ENCODE data around the gene CNOT2. TPM values are rescaled to one million over a fixed set of nuclear protein-coding genes. Genes with fewer than 3 reads are reported as not detected.

The CNOT2 gene
- total RNA-seq, 4 donors from 2014 or later, result 36.8 to 204 (median 139) TPM

DNA sequence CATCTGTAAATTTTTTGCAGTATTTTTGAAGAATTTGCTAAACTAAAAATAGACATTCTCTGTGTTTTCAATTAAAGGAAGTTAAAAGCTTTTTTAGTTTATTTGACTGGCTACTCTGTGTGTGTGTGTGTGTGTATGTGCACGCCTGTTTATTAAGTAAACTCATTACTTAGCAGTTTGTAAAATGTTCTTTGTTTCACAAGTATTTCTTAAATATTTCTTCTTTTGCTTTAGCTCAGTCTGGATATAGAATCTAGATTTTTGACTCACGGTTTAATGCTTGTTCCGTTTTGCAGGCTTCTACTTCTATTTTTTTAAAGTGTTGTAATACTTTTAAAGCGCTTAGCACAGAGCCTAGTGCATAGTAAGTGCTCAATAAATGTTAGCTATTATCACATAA, 76.4 kb downstream of the CNOT2 start:
- DNase-seq, result no peak
- no peak overlapping the region for H3K27ac ChIP-seq
- no peaks in the 10 kb centered on the region for H3K27me3 ChIP-seq
- H3K4me3 ChIP-seq, result no peak overlapping the region
- no peak for TF ChIP-seq POLR2AphosphoS5 (IDR thresholded peaks at IDR 0.05)
- no peak for TF ChIP-seq EP300 (IDR thresholded peaks at IDR 0.05; ENCODE audit: low read depth)
- TF ChIP-seq, protein P1, sequence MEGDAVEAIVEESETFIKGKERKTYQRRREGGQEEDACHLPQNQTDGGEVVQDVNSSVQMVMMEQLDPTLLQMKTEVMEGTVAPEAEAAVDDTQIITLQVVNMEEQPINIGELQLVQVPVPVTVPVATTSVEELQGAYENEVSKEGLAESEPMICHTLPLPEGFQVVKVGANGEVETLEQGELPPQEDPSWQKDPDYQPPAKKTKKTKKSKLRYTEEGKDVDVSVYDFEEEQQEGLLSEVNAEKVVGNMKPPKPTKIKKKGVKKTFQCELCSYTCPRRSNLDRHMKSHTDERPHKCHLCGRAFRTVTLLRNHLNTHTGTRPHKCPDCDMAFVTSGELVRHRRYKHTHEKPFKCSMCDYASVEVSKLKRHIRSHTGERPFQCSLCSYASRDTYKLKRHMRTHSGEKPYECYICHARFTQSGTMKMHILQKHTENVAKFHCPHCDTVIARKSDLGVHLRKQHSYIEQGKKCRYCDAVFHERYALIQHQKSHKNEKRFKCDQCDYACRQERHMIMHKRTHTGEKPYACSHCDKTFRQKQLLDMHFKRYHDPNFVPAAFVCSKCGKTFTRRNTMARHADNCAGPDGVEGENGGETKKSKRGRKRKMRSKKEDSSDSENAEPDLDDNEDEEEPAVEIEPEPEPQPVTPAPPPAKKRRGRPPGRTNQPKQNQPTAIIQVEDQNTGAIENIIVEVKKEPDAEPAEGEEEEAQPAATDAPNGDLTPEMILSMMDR (IDR thresholded peaks at IDR 0.05), result no peak
- no peak for TF ChIP-seq POLR2A (IDR thresholded peaks at IDR 0.05)
- WGBS, 2 donors (ENCODE audit: low coverage in 1 of 2), result 81 to 90% methylated on average over 4 of the region's 4 CpGs
- intact Hi-C loops (cut with DNase I; ENCODE audit: low total_unique reads) (no loop called here), in situ Hi-C loops (cut with MboI; ENCODE audit: low pct_ligation_motif_present in 1 of 4, low pct_unique_long_range_greater_than_20kb in 1 of 4, low sequenced_read_pairs in 3 of 4) (no loop called here)
- no peaks in the 10 kb centered on the region for H3K4me1 ChIP-seq
- peaks cover 0 to 5% (median 2%) of the 10 kb centered on the region in 4 donors for H3K36me3 ChIP-seq
- no peaks in the 10 kb centered on the region for H3K9me3 ChIP-seq

DNA sequence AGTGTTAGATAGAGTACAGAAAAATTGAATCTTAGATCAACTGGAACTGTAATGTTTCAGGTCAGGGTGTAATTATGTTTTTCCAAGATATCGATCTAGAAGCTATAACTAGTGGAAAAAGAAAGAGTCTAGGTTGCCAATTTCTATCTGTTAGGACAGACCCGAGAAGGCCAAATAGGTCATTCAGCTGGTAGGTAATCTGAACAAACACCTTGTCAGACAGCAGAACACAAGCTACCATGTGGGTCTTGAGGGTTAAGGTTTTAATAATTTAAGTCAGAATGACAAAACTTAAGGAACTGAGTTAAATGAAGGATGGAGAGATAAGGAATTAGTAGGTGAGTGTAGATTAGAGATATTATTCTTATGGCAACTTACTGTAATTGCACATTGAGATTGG, 78.0 kb downstream of the CNOT2 start:
- Histone ChIP-seq H3K27ac (no peak overlapping the region), H3K27me3 (no peaks in the 10 kb centered on the region), H3K4me1 (no peaks in the 10 kb centered on the region), H3K9me3 (no peaks in the 10 kb centered on the region), H3K36me3 (peaks cover 0 to 5% (median 2%) of the 10 kb centered on the region in 4 donors), H3K4me3 (no peak overlapping the region)
- intact Hi-C loops (cut with DNase I; ENCODE audit: low total_unique reads) (no loop called here), in situ Hi-C loops (cut with MboI; ENCODE audit: low pct_ligation_motif_present in 1 of 4, low pct_unique_long_range_greater_than_20kb in 1 of 4, low sequenced_read_pairs in 3 of 4) (no loop called here)
- WGBS, 2 donors (ENCODE audit: low coverage in 1 of 2), result 98 to 100% methylated on average over 2 of the region's 2 CpGs
- no peak for DNase-seq
- TF ChIP-seq EP300 (IDR thresholded peaks at IDR 0.05; ENCODE audit: low read depth) (no peak), POLR2AphosphoS5 (IDR thresholded peaks at IDR 0.05) (no peak), POLR2A (IDR thresholded peaks at IDR 0.05) (no peak)
- TF ChIP-seq, protein P1 (IDR thresholded peaks at IDR 0.05), result no peak

DNA sequence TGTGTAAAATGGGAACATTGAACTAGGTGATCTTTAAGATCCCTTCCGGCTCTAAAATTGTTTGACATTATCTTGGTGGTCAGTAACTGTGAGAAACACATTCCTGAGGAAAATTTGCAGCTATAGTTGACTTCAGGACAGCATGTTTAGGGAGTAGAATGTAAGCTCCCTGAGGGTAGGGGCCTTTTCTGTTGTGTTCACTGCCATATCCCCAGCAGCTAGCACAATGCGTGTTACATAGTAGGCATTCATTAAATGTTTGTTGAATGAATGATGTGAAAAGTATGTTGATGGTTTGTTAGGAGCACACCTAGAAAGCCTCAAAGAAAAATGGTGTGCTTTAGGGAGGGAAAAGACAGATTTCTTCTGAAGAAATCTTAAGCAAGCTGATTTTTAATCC, 84.3 kb downstream of the CNOT2 start:
- intact Hi-C loops (cut with DNase I; ENCODE audit: low total_unique reads) (no loop called here), in situ Hi-C loops (cut with MboI; ENCODE audit: low pct_ligation_motif_present in 1 of 4, low pct_unique_long_range_greater_than_20kb in 1 of 4, low sequenced_read_pairs in 3 of 4) (no loop called here)
- H3K4me1 ChIP-seq, result no peaks in the 10 kb centered on the region
- no peak overlapping the region for H3K27ac ChIP-seq
- no peak for TF ChIP-seq POLR2A (IDR thresholded peaks at IDR 0.05)
- no peak for TF ChIP-seq EP300 (IDR thresholded peaks at IDR 0.05; ENCODE audit: low read depth)
- TF ChIP-seq, protein P1 (IDR thresholded peaks at IDR 0.05), result no peak
- TF ChIP-seq POLR2AphosphoS5 (IDR thresholded peaks at IDR 0.05), result no peak
- no peak for DNase-seq
- no peaks in the 10 kb centered on the region for H3K27me3 ChIP-seq
- H3K9me3 ChIP-seq, result no peaks in the 10 kb centered on the region
- no peaks in the 10 kb centered on the region for H3K36me3 ChIP-seq
- no peak overlapping the region for H3K4me3 ChIP-seq
- 94% methylated on average over 2 of the region's 2 CpGs; no CpG with 5 or more reads in 1 of the 2 donors for WGBS, 2 donors (ENCODE audit: low coverage in 1 of 2)

DNA sequence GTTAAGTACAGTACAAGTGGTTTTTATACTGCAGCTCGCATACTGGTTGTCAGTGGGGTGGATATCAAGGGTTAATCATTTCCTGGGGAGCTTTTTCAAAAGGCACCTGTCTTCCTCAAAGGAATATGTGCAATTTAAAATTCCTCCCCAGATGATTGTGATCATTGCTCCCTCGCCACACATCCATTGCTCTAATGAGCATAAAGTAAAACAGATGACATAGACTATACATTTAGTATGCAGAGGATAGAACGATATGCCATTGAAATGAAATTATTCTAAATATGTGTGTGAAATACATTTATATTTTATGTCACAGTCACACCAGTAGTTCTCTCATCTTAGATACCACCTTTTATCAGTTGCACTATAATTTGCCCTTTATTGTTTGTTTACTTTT, 86.5 kb downstream of the CNOT2 start:
- TF ChIP-seq EP300 (IDR thresholded peaks at IDR 0.05; ENCODE audit: low read depth) (no peak), POLR2AphosphoS5 (IDR thresholded peaks at IDR 0.05) (no peak), POLR2A (IDR thresholded peaks at IDR 0.05) (no peak)
- TF ChIP-seq, protein P1 (IDR thresholded peaks at IDR 0.05), result no peak
- H3K36me3 ChIP-seq, result peaks cover 0 to 3% (median 0%) of the 10 kb centered on the region in 4 donors
- intact Hi-C loops (cut with DNase I; ENCODE audit: low total_unique reads) (no loop called here), in situ Hi-C loops (cut with MboI; ENCODE audit: low pct_ligation_motif_present in 1 of 4, low pct_unique_long_range_greater_than_20kb in 1 of 4, low sequenced_read_pairs in 3 of 4) (no loop called here)
- H3K9me3 ChIP-seq, result no peaks in the 10 kb centered on the region
- H3K4me1 ChIP-seq, result no peaks in the 10 kb centered on the region
- 93 to 95% methylated on average over 3 of the region's 3 CpGs for WGBS, 2 donors (ENCODE audit: low coverage in 1 of 2)
- no peak overlapping the region for H3K27ac ChIP-seq
- DNase-seq, result no peak
- no peaks in the 10 kb centered on the region for H3K27me3 ChIP-seq
- no peak overlapping the region for H3K4me3 ChIP-seq
